K562 (cell line): Measurements from ENCODE around the gene DHX57. TPM values are rescaled to one million over a fixed set of nuclear protein-coding genes. Genes with fewer than 3 reads are reported as not detected.

Experiments used
- GTF2F1 ChIP-seq: IDR thresholded peaks from 2 replicates; pipeline ENCODE4 v1.6.1; 2011; ENCODE audit warnings: low read depth, low read length, improper control_type of control experiment
- NUFIP1 ChIP-seq: fragments of 450-650 bp; IDR thresholded peaks from 2 replicates; pipeline ENCODE4 v1.6.1; 2018; ENCODE audit not compliant: partially characterized antibody
- SOX6 ChIP-seq: fragments of 450-650 bp; IDR thresholded peaks from 2 replicates; pipeline ENCODE4 v1.6.1; 2014; ENCODE audit warnings: mild to moderate bottlenecking
- TAF1 ChIP-seq: IDR thresholded peaks from 2 replicates; pipeline ENCODE4 v1.6.1; 2011; ENCODE audit warnings: mild to moderate bottlenecking, low read length, moderate library complexity; ENCODE audit not compliant: insufficient read depth, control insufficient read depth, severe bottlenecking; ENCODE audit errors: extremely low read depth
- TAF15 ChIP-seq: fragments of 200-400 bp; formaldehyde crosslinking; IDR thresholded peaks from 2 replicates; pipeline ENCODE4 v1.6.1; 2017; ENCODE audit warnings: mild to moderate bottlenecking, low read depth, low read length, moderate library complexity
- ZNF143 ChIP-seq: sonication (generic); formaldehyde crosslinking; IDR thresholded peaks from 2 replicates; pipeline ENCODE4 v1.9.0; 2022; ENCODE audit warnings: mild to moderate bottlenecking, missing genetic modification reagents
- ZNF224 ChIP-seq: sonication (generic); formaldehyde crosslinking; IDR thresholded peaks from 2 replicates; pipeline ENCODE4 v1.8.0; 2022; ENCODE audit warnings: mild to moderate bottlenecking, missing genetic modification reagents
- ZNF507 ChIP-seq: conservative IDR thresholded peaks from 2 replicates; pipeline ENCODE4 v1.6.1; 2017; ENCODE audit warnings: missing genetic modification characterization, missing compliant biosample characterization
- ZNF778 ChIP-seq: fragments of 450-650 bp; formaldehyde crosslinking; IDR thresholded peaks from 2 replicates; pipeline ENCODE4 v1.4.0; 2020; ENCODE audit warnings: mild to moderate bottlenecking, moderate library complexity
- polyA plus RNA-seq, 8 experiments: library from polyadenylated mRNA; depleted of rRNA in 4 of 8; stranded (reverse) in 5 of 8; unstranded in 3 of 8; fragments of >200 nt; fragmentation: Nextera tagmentation in 2 of 8; fragmentation: Illumina TruSeq in 1 of 8; extraction: Ambion mirVana in 2 of 8; extraction: Trizol in 1 of 8; gene quantifications; 2 replicates each; pipeline versions ENCODE4 v1.2.1 to v1.2.3, GENCODE V29; 2011 to 2014; ENCODE audit warnings: inconsistent platforms in 1 of 8, missing spikeins in 1 of 8
- total RNA-seq, 7 experiments: library from RNA; depleted of rRNA in 6 of 7; stranded (reverse); fragments of >200 nt in 6 of 7; fragmentation: Illumina TruSeq in 2 of 7; extraction: Trizol in 2 of 7; gene quantifications; 2 replicates each; pipeline versions ENCODE4 v1.2.1 to v1.2.3, GENCODE V29; 2011 to 2021; ENCODE audit warnings: low replicate concordance in 1 of 7
- TF ChIP-seq, protein P1 (sequence below), 2 experiments: fragments of 450-650 bp; conservative IDR thresholded peaks; 2 replicates each; pipeline ENCODE4 v1.6.1; 2017; ENCODE audit warnings: mild to moderate bottlenecking in 2 of 2, moderate library complexity in 2 of 2
- TF ChIP-seq, protein P2 (sequence below): fragments of 450-650 bp; formaldehyde crosslinking; IDR thresholded peaks from 2 replicates; pipeline ENCODE4 v1.4.0; 2020; ENCODE audit warnings: mild to moderate bottlenecking, mixed read lengths
- TF ChIP-seq, protein P3 (sequence below): fragments of 200-600 bp; sonication (generic); IDR thresholded peaks from one replicate; pipeline ENCODE4 v1.6.1; 2012; ENCODE audit warnings: mild to moderate bottlenecking, low read depth, low read length, inconsistent platforms

The DHX57 gene
- total and polyA plus RNA-seq, 9 of the 15 experiments (the other 6 are each of a cell fraction or from before 2014, with no cell fraction given) = 7.4 to 23.6 (median 17.9) TPM

DNA sequence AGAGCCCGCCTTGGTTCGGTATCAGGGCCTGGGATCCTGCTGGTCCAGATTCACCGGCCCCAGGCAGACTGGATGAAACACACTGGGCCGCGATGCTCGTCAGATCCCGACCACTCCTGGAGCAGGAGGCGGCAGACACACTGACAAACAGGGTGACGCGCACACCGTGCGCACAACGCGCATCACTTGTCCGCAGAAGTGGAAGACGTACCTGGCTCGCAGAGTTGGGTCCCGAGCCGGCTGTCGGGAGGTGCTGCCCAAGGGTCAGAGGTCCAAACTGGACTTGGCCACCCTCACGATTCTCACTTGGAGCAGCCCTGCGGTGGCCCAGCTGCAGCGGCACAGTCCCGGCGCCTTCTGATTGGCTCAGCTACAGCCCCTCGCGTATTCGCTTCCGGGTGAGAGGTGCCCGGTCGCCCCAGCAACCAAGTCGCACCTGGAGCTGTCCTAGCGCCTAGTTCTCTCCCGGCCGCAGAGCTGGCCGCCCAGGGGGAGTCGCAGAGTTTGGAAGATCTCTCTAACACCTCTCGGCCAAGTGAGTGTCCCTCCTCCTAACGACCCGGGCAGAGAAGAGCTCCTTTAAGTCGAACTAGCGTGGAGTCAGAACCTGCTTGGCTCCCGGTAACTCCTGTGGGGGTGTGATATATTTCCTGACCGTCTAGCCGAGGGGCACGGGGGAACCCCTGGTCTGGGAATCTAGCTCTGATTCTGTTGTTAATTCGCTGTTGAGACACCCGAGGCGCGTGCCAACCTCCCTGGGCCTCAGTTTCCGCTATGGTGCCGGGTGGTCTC is at the start of gene DHX57, which contains the start of gene MORN2 (continued):
- TF ChIP-seq TAF1 = no peak
- TF ChIP-seq SOX6 = peak; percentile 18; the same call in 1 of the 2 replicates
- no peak for TF ChIP-seq GTF2F1
- TF ChIP-seq, protein P1, sequence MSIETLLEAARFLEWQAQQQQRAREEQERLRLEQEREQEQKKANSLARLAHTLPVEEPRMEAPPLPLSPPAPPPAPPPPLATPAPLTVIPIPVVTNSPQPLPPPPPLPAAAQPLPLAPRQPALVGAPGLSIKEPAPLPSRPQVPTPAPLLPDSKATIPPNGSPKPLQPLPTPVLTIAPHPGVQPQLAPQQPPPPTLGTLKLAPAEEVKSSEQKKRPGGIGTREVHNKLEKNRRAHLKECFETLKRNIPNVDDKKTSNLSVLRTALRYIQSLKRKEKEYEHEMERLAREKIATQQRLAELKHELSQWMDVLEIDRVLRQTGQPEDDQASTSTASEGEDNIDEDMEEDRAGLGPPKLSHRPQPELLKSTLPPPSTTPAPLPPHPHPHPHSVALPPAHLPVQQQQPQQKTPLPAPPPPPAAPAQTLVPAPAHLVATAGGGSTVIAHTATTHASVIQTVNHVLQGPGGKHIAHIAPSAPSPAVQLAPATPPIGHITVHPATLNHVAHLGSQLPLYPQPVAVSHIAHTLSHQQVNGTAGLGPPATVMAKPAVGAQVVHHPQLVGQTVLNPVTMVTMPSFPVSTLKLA (conservative IDR thresholded peaks at IDR 0.05) = peak; percentile 45 to 80; a peak in 3 of 4 replicates
- TF ChIP-seq ZNF507 (tag) = no peak
- TF ChIP-seq, protein P2, sequence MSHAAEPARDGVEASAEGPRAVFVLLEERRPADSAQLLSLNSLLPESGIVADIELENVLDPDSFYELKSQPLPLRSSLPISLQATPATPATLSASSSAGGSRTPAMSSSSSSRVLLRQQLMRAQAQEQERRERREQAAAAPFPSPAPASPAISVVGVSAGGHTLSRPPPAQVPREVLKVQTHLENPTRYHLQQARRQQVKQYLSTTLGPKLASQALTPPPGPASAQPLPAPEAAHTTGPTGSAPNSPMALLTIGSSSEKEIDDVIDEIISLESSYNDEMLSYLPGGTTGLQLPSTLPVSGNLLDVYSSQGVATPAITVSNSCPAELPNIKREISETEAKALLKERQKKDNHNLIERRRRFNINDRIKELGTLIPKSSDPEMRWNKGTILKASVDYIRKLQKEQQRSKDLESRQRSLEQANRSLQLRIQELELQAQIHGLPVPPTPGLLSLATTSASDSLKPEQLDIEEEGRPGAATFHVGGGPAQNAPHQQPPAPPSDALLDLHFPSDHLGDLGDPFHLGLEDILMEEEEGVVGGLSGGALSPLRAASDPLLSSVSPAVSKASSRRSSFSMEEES (CRISPR knock-in tag) = no peak
- no peak for TF ChIP-seq TAF15
- TF ChIP-seq ZNF224 (CRISPR knock-in tag) = peak; percentile 63; the same call in 1 of the 2 replicates
- no peak; the same call in 1 of the 2 replicates for TF ChIP-seq ZNF143 (CRISPR knock-in tag)
- TF ChIP-seq NUFIP1 = no peak
- TF ChIP-seq ZNF778 (CRISPR knock-in tag) = no peak
- TF ChIP-seq, protein P3, sequence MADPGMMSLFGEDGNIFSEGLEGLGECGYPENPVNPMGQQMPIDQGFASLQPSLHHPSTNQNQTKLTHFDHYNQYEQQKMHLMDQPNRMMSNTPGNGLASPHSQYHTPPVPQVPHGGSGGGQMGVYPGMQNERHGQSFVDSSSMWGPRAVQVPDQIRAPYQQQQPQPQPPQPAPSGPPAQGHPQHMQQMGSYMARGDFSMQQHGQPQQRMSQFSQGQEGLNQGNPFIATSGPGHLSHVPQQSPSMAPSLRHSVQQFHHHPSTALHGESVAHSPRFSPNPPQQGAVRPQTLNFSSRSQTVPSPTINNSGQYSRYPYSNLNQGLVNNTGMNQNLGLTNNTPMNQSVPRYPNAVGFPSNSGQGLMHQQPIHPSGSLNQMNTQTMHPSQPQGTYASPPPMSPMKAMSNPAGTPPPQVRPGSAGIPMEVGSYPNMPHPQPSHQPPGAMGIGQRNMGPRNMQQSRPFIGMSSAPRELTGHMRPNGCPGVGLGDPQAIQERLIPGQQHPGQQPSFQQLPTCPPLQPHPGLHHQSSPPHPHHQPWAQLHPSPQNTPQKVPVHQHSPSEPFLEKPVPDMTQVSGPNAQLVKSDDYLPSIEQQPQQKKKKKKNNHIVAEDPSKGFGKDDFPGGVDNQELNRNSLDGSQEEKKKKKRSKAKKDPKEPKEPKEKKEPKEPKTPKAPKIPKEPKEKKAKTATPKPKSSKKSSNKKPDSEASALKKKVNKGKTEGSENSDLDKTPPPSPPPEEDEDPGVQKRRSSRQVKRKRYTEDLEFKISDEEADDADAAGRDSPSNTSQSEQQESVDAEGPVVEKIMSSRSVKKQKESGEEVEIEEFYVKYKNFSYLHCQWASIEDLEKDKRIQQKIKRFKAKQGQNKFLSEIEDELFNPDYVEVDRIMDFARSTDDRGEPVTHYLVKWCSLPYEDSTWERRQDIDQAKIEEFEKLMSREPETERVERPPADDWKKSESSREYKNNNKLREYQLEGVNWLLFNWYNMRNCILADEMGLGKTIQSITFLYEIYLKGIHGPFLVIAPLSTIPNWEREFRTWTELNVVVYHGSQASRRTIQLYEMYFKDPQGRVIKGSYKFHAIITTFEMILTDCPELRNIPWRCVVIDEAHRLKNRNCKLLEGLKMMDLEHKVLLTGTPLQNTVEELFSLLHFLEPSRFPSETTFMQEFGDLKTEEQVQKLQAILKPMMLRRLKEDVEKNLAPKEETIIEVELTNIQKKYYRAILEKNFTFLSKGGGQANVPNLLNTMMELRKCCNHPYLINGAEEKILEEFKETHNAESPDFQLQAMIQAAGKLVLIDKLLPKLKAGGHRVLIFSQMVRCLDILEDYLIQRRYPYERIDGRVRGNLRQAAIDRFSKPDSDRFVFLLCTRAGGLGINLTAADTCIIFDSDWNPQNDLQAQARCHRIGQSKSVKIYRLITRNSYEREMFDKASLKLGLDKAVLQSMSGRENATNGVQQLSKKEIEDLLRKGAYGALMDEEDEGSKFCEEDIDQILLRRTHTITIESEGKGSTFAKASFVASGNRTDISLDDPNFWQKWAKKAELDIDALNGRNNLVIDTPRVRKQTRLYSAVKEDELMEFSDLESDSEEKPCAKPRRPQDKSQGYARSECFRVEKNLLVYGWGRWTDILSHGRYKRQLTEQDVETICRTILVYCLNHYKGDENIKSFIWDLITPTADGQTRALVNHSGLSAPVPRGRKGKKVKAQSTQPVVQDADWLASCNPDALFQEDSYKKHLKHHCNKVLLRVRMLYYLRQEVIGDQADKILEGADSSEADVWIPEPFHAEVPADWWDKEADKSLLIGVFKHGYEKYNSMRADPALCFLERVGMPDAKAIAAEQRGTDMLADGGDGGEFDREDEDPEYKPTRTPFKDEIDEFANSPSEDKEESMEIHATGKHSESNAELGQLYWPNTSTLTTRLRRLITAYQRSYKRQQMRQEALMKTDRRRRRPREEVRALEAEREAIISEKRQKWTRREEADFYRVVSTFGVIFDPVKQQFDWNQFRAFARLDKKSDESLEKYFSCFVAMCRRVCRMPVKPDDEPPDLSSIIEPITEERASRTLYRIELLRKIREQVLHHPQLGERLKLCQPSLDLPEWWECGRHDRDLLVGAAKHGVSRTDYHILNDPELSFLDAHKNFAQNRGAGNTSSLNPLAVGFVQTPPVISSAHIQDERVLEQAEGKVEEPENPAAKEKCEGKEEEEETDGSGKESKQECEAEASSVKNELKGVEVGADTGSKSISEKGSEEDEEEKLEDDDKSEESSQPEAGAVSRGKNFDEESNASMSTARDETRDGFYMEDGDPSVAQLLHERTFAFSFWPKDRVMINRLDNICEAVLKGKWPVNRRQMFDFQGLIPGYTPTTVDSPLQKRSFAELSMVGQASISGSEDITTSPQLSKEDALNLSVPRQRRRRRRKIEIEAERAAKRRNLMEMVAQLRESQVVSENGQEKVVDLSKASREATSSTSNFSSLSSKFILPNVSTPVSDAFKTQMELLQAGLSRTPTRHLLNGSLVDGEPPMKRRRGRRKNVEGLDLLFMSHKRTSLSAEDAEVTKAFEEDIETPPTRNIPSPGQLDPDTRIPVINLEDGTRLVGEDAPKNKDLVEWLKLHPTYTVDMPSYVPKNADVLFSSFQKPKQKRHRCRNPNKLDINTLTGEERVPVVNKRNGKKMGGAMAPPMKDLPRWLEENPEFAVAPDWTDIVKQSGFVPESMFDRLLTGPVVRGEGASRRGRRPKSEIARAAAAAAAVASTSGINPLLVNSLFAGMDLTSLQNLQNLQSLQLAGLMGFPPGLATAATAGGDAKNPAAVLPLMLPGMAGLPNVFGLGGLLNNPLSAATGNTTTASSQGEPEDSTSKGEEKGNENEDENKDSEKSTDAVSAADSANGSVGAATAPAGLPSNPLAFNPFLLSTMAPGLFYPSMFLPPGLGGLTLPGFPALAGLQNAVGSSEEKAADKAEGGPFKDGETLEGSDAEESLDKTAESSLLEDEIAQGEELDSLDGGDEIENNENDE = no peak
